HepG2 (cell line): Measurements from ENCODE around the gene CTIF. TPM values are rescaled to one million over a fixed set of nuclear protein-coding genes. Genes with fewer than 3 reads are reported as not detected.

Experiments
- ATAC-seq: fragments of 200-7000 bp; cut with Tn5 transposase; 3 replicates; pipeline ENCODE4 v1.9.1; 2020; ENCODE audit warnings: mild to moderate bottlenecking, moderate library complexity
- BruUV-seq: library from RNA; stranded (reverse); fragments of 400-500 nt; replicated peaks from 2 replicates; lab custom pipeline; 2021; lab: Mats Ljungman, UMichigan
- CTCF ChIA-PET: fragments of 300-600 bp; formaldehyde crosslinking; extraction: SDS; loops from one replicate; lab custom pipeline; 2021; ENCODE audit warnings: low total read pairs, inconsistent platforms, low intra/inter-chr PET ratio; lab: Yijun Ruan, JAX
- POLR2A ChIA-PET: fragments of 350-600 bp; sonication (Branson Sonifier 250); formaldehyde crosslinking; loops from one replicate; lab custom pipeline; 2020; ENCODE audit warnings: antibody characterized with exemption, inconsistent platforms; lab: Yijun Ruan, JAX
- DNase-seq: peaks from one replicate; pipeline ENCODE4 v3.0.0-alpha.2; 2015; ENCODE audit warnings: low spot score
- FAIRE-seq: peaks from 3 replicates; lab custom pipeline; 2011; peaks lifted over from hg19 to GRCh38; lab: Jason Lieb, UNC
- H2AFZ ChIP-seq: one replicate; pipeline ENCODE4 v1.6.1; 2011; ENCODE audit warnings: low read length, inconsistent platforms
- H3K27ac ChIP-seq: fragments of 300-600 bp; 3 replicates; pipeline ENCODE4 v1.8.0; 2011; ENCODE audit warnings: mixed run types, mild to moderate bottlenecking, mixed read lengths, low read length, inconsistent platforms; ENCODE audit not compliant: insufficient read depth; ENCODE audit errors: extremely low read length
- H3K27me3 ChIP-seq, 2 experiments: fragments of 200-600 bp in 1 of 2; 2 replicates in 1 of 2; 3 replicates in 1 of 2; pipeline versions ENCODE4 v1.6.0 to v1.8.0; 2011; ENCODE audit warnings: low read length in 2 of 2, mild to moderate bottlenecking in 2 of 2, moderate library complexity in 2 of 2, inconsistent platforms in 1 of 2; ENCODE audit not compliant: insufficient read depth in 2 of 2, control insufficient read depth in 1 of 2
- H3K36me3 ChIP-seq, 2 experiments: fragments of 200-600 bp in 1 of 2; replicated peaks in 1 of 2; 2 replicates in 1 of 2; 3 replicates in 1 of 2; pipeline versions ENCODE4 v1.5.1 to v1.8.0; 2011; ENCODE audit warnings: low read length in 2 of 2, inconsistent platforms in 1 of 2; ENCODE audit not compliant: insufficient read depth in 2 of 2, control insufficient read depth in 1 of 2
- H3K4me1 ChIP-seq: 2 replicates; pipeline ENCODE4 v1.5.1; 2012; ENCODE audit warnings: low read length, inconsistent platforms; ENCODE audit not compliant: insufficient read depth
- H3K4me2 ChIP-seq: 2 replicates; pipeline ENCODE4 v1.6.0; 2011; ENCODE audit warnings: low read depth, low read length, inconsistent platforms
- H3K4me3 ChIP-seq, 3 experiments: fragments of 200-600 bp in 1 of 3; sonication (generic), shearing (Covaris generic) in 1 of 3; replicated peaks in 1 of 3; 2 replicates each; pipeline ENCODE4 v1.5.1; 2011 to 2016; ENCODE audit warnings: low read length in 3 of 3, inconsistent platforms in 2 of 3, low read depth in 2 of 3, mild to moderate bottlenecking in 2 of 3, control low read depth in 1 of 3, mixed read lengths in 1 of 3; ENCODE audit not compliant: insufficient read depth in 1 of 3
- H3K79me2 ChIP-seq: one replicate; pipeline ENCODE4 v1.6.1; 2011; ENCODE audit warnings: low read length, inconsistent platforms; ENCODE audit not compliant: insufficient read depth
- H3K9ac ChIP-seq: 2 replicates; pipeline ENCODE4 v1.6.0; 2011; ENCODE audit warnings: mild to moderate bottlenecking, low read depth, low read length, inconsistent platforms; ENCODE audit not compliant: insufficient read depth
- H3K9me3 ChIP-seq: 2 replicates; pipeline ENCODE4 v1.5.1; 2012; ENCODE audit warnings: mild to moderate bottlenecking, low read length
- H4K20me1 ChIP-seq: 2 replicates; pipeline ENCODE4 v1.6.0; 2011; ENCODE audit warnings: inconsistent platforms, mild to moderate bottlenecking, low read length, moderate library complexity; ENCODE audit not compliant: insufficient read depth
- FOXO1 ChIP-seq: sonication (generic); formaldehyde crosslinking; IDR thresholded peaks from 2 replicates; pipeline ENCODE4 v1.4.0; 2020; ENCODE audit warnings: missing genetic modification reagents
- IKZF4 ChIP-seq: sonication (generic); formaldehyde crosslinking; IDR thresholded peaks from 2 replicates; pipeline ENCODE4 v1.5.1; 2020; ENCODE audit warnings: borderline replicate concordance, mild to moderate bottlenecking, low read depth, missing genetic modification reagents; ENCODE audit errors: not compliant biosample characterization
- IRF2 ChIP-seq: IDR thresholded peaks from 2 replicates; pipeline ENCODE4 v1.6.1; 2018; ENCODE audit warnings: missing genetic modification reagents, missing compliant biosample characterization
- MED13 ChIP-seq: sonication (generic); formaldehyde crosslinking; IDR thresholded peaks from 2 replicates; pipeline ENCODE4 v1.5.0; 2020; ENCODE audit warnings: missing genetic modification reagents
- SCMH1 ChIP-seq: sonication (generic); formaldehyde crosslinking; IDR thresholded peaks from 2 replicates; pipeline ENCODE4 v1.9.0; 2021; ENCODE audit warnings: missing genetic modification reagents, mild to moderate bottlenecking, borderline replicate concordance
- SIN3B ChIP-seq: fragments of 150-350 bp; IDR thresholded peaks from 2 replicates; pipeline ENCODE4 v1.6.1; 2014; ENCODE audit warnings: low read length
- ZNF232 ChIP-seq: sonication (generic); formaldehyde crosslinking; IDR thresholded peaks from 2 replicates; pipeline ENCODE4 v1.4.0; 2020; ENCODE audit warnings: missing genetic modification reagents, borderline replicate concordance
- ZNF616 ChIP-seq: sonication (generic); formaldehyde crosslinking; IDR thresholded peaks from 2 replicates; pipeline ENCODE4 v1.5.0; 2020; ENCODE audit warnings: low read depth, mild to moderate bottlenecking, missing genetic modification reagents
- WGBS: methylation state at CpG from one replicate; pipeline ENCODE4 v1.1.6; 2017; ENCODE audit warnings: low lambda C conversion rate; 5-methylcytosine and 5-hydroxymethylcytosine counted together
- in situ Hi-C: cut with HindIII; loops from 2 replicates; pipeline ENCODE4 v1.10.0; 2017; ENCODE audit warnings: low pct_unique_long_range_greater_than_20kb; ENCODE audit not compliant: extremely low pct_ligation_motif_present
- intact Hi-C: fragments of 100-400 bp; cut with micrococcal nuclease; formaldehyde crosslinking; loops from one replicate; pipeline ENCODE4 v1.10.0; 2022; ENCODE audit not compliant: unreplicated experiment
- polyA plus RNA-seq, 8 experiments: library from polyadenylated mRNA; depleted of rRNA in 3 of 8; stranded (reverse) in 7 of 8; unstranded in 1 of 8; fragments of >200 nt; fragmentation: Illumina TruSeq in 4 of 8; extraction: Trizol in 4 of 8; gene quantifications; 2 replicates each; pipeline versions ENCODE4 v1.2.1 to v1.2.3, GENCODE V29; 2011 to 2016; ENCODE audit warnings: low read depth in 4 of 8, missing spikeins in 1 of 8, mixed read lengths in 1 of 8; ENCODE audit not compliant: insufficient read depth in 1 of 8
- total RNA-seq, 5 experiments: library from RNA; depleted of rRNA; stranded (reverse); fragments of >200 nt; fragmentation: Illumina TruSeq; extraction: Trizol; gene quantifications; 2 replicates each; pipeline ENCODE4 v1.2.3, GENCODE V29; 2016; ENCODE audit warnings: low read depth in 1 of 5
- TF ChIP-seq, protein P1 (sequence below): sonication (generic); formaldehyde crosslinking; IDR thresholded peaks from 2 replicates; pipeline ENCODE4 v1.5.0; 2020; ENCODE audit warnings: missing genetic modification reagents
- TF ChIP-seq, protein P2 (sequence below): sonication (generic); formaldehyde crosslinking; IDR thresholded peaks from 2 replicates; pipeline ENCODE4 v1.8.0; 2022; ENCODE audit warnings: missing genetic modification reagents, mild to moderate bottlenecking, inconsistent platforms, borderline replicate concordance

Gene CTIF
- total and polyA plus RNA-seq, 2 of the 13 experiments (the other 11 are each of a cell fraction or from before 2014, with no cell fraction given) = 18.2 to 28.0 TPM

DNA sequence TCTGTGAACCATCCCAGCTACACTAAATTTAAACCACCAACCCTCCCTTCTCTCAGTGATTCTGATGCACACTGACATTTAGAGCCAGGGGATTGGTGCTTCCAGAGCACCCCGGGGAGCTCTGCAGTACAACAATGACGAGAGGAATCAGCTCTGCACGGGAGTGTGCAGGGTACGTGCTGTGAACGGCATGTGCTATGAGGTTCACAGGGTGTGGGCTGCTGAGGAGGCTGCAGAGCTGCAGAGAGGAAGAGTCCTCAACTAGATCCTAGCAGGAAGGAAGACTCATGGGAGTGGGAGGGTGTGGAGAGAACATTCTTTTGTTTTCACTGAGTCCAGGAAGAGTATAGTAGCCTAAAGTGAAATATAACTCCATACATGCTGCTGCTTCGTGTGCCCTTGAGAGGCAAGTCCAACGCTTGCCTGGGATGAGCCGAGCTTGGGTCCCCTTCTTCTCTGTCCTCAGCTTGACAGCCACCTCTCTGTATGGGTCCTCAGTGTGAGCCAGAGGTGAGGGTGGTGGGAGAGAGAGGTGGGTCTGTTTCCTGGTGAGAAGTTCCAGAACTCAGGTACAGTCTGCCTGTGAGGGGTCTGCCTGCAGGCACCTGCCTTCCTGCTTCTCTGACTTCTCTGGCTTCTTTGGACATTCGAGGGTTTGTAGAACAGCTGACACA lies 118.8 kb downstream of the CTIF start:
- no peak overlapping the region for H3K4me3 ChIP-seq
- no peaks in the 10 kb centered on the region for H3K9me3 ChIP-seq
- ChIA-PET CTCF (no interaction called here), POLR2A (no interaction called here)
- FAIRE-seq (no peak), DNase-seq (no peak), ATAC-seq (no peak)
- H3K4me2 ChIP-seq = no peak overlapping the region
- H2AFZ ChIP-seq = no peak overlapping the region
- H3K27ac ChIP-seq = no peak overlapping the region
- TF ChIP-seq MED13 (CRISPR knock-in tag) = no peak
- TF ChIP-seq IKZF4 = no peak
- no peak for TF ChIP-seq IRF2 (CRISPR knock-in tag)
- TF ChIP-seq SCMH1 (CRISPR knock-in tag) = no peak
- TF ChIP-seq, protein P1, sequence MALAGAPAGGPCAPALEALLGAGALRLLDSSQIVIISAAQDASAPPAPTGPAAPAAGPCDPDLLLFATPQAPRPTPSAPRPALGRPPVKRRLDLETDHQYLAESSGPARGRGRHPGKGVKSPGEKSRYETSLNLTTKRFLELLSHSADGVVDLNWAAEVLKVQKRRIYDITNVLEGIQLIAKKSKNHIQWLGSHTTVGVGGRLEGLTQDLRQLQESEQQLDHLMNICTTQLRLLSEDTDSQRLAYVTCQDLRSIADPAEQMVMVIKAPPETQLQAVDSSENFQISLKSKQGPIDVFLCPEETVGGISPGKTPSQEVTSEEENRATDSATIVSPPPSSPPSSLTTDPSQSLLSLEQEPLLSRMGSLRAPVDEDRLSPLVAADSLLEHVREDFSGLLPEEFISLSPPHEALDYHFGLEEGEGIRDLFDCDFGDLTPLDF = no peak
- TF ChIP-seq ZNF616 = no peak
- TF ChIP-seq, protein P2, sequence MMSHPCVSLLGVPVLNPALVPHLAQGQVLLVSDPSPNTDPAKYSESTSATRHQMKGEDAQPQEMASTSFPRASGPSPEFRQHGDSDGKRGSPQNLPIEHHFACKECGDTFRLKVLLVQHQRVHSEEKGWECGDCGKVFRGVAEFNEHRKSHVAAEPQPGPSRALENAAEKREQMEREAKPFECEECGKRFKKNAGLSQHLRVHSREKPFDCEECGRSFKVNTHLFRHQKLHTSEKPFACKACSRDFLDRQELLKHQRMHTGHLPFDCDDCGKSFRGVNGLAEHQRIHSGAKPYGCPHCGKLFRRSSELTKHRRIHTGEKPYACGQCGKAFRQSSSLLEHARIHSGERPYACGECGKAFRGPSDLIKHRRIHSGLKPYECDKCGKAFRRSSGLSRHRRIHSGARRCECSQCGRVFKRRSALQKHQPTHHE (CRISPR knock-in tag) = no peak
- TF ChIP-seq ZNF232 = no peak
- no peak for TF ChIP-seq FOXO1 (CRISPR knock-in tag)
- no peak for TF ChIP-seq SIN3B
- 0 out of 5 replicates have a peak, but pooled peaks cover 2 to 3% of the 10 kb centered on the region in 2 experiments for H3K36me3 ChIP-seq
- no TSS peak for BruUV-seq
- H3K27me3 ChIP-seq = no peaks in the 10 kb centered on the region
- in situ Hi-C loops = no loop called here
- H4K20me1 ChIP-seq = 0 out of 2 replicates have a peak, but pooled peaks cover 3% of the 10 kb centered on the region
- intact Hi-C loops = no loop called here
- WGBS = 95% methylated on average over 9 of the region's 9 CpGs
- no peak overlapping the region for H3K9ac ChIP-seq
- H3K4me1 ChIP-seq = peaks cover 16% of the 10 kb centered on the region
- no peaks in the 10 kb centered on the region for H3K79me2 ChIP-seq
